Neural cell (in vitro differentiated cells): Measurements from ENCODE around the gene USP13. TPM values are rescaled to one million over a fixed set of nuclear protein-coding genes. Genes with fewer than 3 reads are reported as not detected.

Experiments
- H2AFZ ChIP-seq: fragments of 200-600, 300-800 bp; sonication (generic), shearing (Covaris generic); 2 replicates; pipeline ENCODE4 v1.6.0; 2014; ENCODE audit warnings: low read depth, mild to moderate bottlenecking, antibody characterized with exemption, low read length, moderate library complexity
- H3F3A ChIP-seq: fragments of 200-600 bp; shearing (Covaris generic); 2 replicates; pipeline ENCODE4 v1.6.1; 2016; ENCODE audit warnings: mild to moderate bottlenecking, moderate library complexity, mixed read lengths, antibody characterized with exemption, low read length; ENCODE audit not compliant: insufficient read depth, poor library complexity, severe bottlenecking
- H3K27ac ChIP-seq: fragments of 200-600, 300-800 bp; sonication (generic), shearing (Covaris generic); 2 replicates; pipeline ENCODE4 v1.5.1; 2014; ENCODE audit warnings: mild to moderate bottlenecking, low read length, moderate library complexity
- H3K27me3 ChIP-seq: fragments of 300-800, 200-600 bp; sonication (generic), shearing (Covaris generic); 2 replicates; pipeline ENCODE4 v1.6.0; 2014; ENCODE audit warnings: mild to moderate bottlenecking, low read depth, low read length, moderate library complexity; ENCODE audit not compliant: insufficient read depth
- H3K36me3 ChIP-seq: fragments of 300-800, 200-600 bp; sonication (generic), shearing (Covaris generic); 2 replicates; pipeline ENCODE4 v1.5.1; 2014; ENCODE audit warnings: mild to moderate bottlenecking, antibody characterized with exemption, low read length, moderate library complexity; ENCODE audit not compliant: insufficient read depth
- H3K4me2 ChIP-seq: fragments of 300-800, 200-600 bp; sonication (generic), shearing (Covaris generic); 2 replicates; pipeline ENCODE4 v1.6.0; 2014; ENCODE audit warnings: mild to moderate bottlenecking, low read length
- H3K4me3 ChIP-seq: fragments of 300-800, 200-600 bp; sonication (generic), shearing (Covaris generic); 2 replicates; pipeline ENCODE4 v1.5.1; 2014; ENCODE audit warnings: mild to moderate bottlenecking, low read length, moderate library complexity
- H3K79me2 ChIP-seq: fragments of 200-600 bp; shearing (Covaris generic); replicated peaks from 2 replicates; pipeline ENCODE4 v1.6.0; 2014; ENCODE audit warnings: mild to moderate bottlenecking, low read length, moderate library complexity; ENCODE audit not compliant: insufficient read depth
- H3K9ac ChIP-seq: fragments of 300-800, 200-600 bp; sonication (generic), shearing (Covaris generic); 2 replicates; pipeline ENCODE4 v1.6.1; 2016; ENCODE audit warnings: mild to moderate bottlenecking, low read length, mixed read lengths
- H3K9me2 ChIP-seq: fragments of 200-600 bp; shearing (Covaris generic); 2 replicates; pipeline ENCODE4 v1.6.1; 2016; ENCODE audit warnings: mild to moderate bottlenecking, low read length, mixed read lengths; ENCODE audit not compliant: insufficient read depth
- H3K9me3 ChIP-seq: fragments of 200-600, 300-800 bp; sonication (generic), shearing (Covaris generic); 2 replicates; pipeline ENCODE4 v1.6.1; 2016; ENCODE audit warnings: mild to moderate bottlenecking, mixed run types, low read length, moderate library complexity, mixed read lengths
- H4K20me1 ChIP-seq: fragments of 200-600 bp; shearing (Covaris generic); 2 replicates; pipeline ENCODE4 v1.6.1; 2016; ENCODE audit warnings: mild to moderate bottlenecking, mixed run types; ENCODE audit not compliant: insufficient read depth
- EP300 ChIP-seq: fragments of 450-650 bp; conservative IDR thresholded peaks from 2 replicates; pipeline ENCODE4 v1.6.1; 2014; ENCODE audit warnings: antibody characterized with exemption, mild to moderate bottlenecking, moderate library complexity; ENCODE audit not compliant: poor library complexity, severe bottlenecking
- EZH2 ChIP-seq: fragments of 200-600, 300-800 bp; shearing (Covaris generic), sonication (generic); IDR thresholded peaks from 2 replicates; pipeline ENCODE4 v1.6.1; 2014; ENCODE audit warnings: antibody characterized with exemption, low read length, borderline replicate concordance, mild to moderate bottlenecking; ENCODE audit not compliant: insufficient read depth, poor library complexity, severe bottlenecking
- MXI1 ChIP-seq: fragments of 450-650 bp; conservative IDR thresholded peaks from 2 replicates; pipeline ENCODE4 v1.6.1; 2014; ENCODE audit warnings: antibody characterized with exemption, mild to moderate bottlenecking; ENCODE audit not compliant: poor library complexity, severe bottlenecking
- POLR2AphosphoS5 ChIP-seq: IDR thresholded peaks from 2 replicates; pipeline ENCODE4 v1.6.1; 2012
- RAD21 ChIP-seq: fragments of 450-650 bp; conservative IDR thresholded peaks from 2 replicates; pipeline ENCODE4 v1.6.1; 2014; ENCODE audit warnings: antibody characterized with exemption, mild to moderate bottlenecking, moderate library complexity
- SMC3 ChIP-seq: fragments of 450-650 bp; conservative IDR thresholded peaks from 2 replicates; pipeline ENCODE4 v1.6.1; 2014; ENCODE audit warnings: antibody characterized with exemption, mild to moderate bottlenecking, moderate library complexity; ENCODE audit not compliant: poor library complexity
- TAF1 ChIP-seq: IDR thresholded peaks from 2 replicates; pipeline ENCODE4 v1.6.1; 2012; ENCODE audit warnings: low read depth
- polyA plus RNA-seq: library from polyadenylated mRNA; depleted of rRNA; stranded (reverse); fragments of >200 nt; gene quantifications from 2 replicates; pipeline ENCODE4 v1.2.3, GENCODE V29; 2014
- TF ChIP-seq, protein P1 (sequence below): fragments of 450-650 bp; IDR thresholded peaks from 2 replicates; pipeline ENCODE4 v1.5.1; 2014; ENCODE audit warnings: antibody characterized with exemption, mild to moderate bottlenecking, moderate library complexity; ENCODE audit not compliant: poor library complexity, severe bottlenecking
- TF ChIP-seq, protein P2 (sequence below): IDR thresholded peaks from 2 replicates; pipeline ENCODE4 v1.6.1; 2012; ENCODE audit warnings: borderline replicate concordance

The USP13 gene
- polyA plus RNA-seq, 1 donor from 2014 or later, result 3.8 TPM

DNA sequence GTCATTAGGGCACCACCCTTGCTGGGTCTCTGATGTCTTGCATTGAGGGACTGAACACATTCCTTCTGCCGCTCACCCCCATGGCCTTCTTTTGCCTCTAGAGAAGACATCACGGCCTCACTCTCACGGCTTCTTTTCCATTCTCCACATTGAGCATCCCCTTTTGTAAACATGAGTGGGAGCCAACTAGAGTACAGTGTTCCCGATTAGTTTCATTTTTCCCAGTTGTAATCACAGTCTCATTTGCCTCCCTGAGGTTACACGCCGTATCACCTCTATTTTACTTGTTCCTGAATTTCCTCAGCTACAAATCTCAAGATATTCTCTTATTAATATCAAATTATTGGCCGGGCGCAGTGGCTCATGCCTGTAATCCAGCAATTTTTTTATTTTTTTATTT, 17.5 kb downstream of the USP13 start:
- Histone ChIP-seq H3K27me3 (no peaks in the 10 kb centered on the region), H3K4me2 (no peak overlapping the region), H3K9ac (no peak overlapping the region), H2AFZ (no peak overlapping the region), H3K9me3 (no peaks in the 10 kb centered on the region), H3K36me3 (no peaks in the 10 kb centered on the region), H3K27ac (no peak overlapping the region), H3K9me2 (no peaks in the 10 kb centered on the region), H3K4me3 (no peak overlapping the region), H4K20me1 (no peaks in the 10 kb centered on the region), H3K79me2 (no peaks in the 10 kb centered on the region), H3F3A (no peaks in the 10 kb centered on the region)
- TF ChIP-seq, protein P1, sequence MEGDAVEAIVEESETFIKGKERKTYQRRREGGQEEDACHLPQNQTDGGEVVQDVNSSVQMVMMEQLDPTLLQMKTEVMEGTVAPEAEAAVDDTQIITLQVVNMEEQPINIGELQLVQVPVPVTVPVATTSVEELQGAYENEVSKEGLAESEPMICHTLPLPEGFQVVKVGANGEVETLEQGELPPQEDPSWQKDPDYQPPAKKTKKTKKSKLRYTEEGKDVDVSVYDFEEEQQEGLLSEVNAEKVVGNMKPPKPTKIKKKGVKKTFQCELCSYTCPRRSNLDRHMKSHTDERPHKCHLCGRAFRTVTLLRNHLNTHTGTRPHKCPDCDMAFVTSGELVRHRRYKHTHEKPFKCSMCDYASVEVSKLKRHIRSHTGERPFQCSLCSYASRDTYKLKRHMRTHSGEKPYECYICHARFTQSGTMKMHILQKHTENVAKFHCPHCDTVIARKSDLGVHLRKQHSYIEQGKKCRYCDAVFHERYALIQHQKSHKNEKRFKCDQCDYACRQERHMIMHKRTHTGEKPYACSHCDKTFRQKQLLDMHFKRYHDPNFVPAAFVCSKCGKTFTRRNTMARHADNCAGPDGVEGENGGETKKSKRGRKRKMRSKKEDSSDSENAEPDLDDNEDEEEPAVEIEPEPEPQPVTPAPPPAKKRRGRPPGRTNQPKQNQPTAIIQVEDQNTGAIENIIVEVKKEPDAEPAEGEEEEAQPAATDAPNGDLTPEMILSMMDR, result no peak
- TF ChIP-seq RAD21, result no peak

DNA sequence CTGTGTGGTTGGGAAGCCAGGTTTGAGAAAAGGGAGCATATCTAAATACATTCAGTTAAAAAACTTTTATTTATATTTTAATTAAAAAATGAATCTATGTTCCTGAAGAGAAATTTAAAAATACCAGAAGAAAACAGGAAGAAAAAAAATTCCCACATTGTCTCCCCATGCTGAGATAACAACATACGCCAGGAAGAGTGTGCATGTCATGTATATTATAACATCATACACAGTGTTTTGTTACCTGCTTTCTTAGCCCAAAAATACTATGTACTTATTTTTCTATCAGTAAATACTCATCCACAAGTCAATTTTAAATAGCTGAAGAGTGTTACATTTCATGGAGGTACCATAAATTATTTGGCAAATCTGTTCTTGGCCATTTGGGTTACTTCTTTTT, 18.5 kb downstream of the USP13 start:
- H4K20me1 ChIP-seq, result no peaks in the 10 kb centered on the region
- TF ChIP-seq POLR2AphosphoS5 (no peak), EZH2 (no peak), MXI1 (no peak)
- H2AFZ ChIP-seq, result no peak overlapping the region
- H3K9ac ChIP-seq, result no peak overlapping the region
- H3F3A ChIP-seq, result no peaks in the 10 kb centered on the region
- no peaks in the 10 kb centered on the region for H3K27me3 ChIP-seq
- H3K4me3 ChIP-seq, result no peak overlapping the region
- no peak overlapping the region for H3K4me2 ChIP-seq
- no peaks in the 10 kb centered on the region for H3K79me2 ChIP-seq
- no peak overlapping the region for H3K27ac ChIP-seq
- no peaks in the 10 kb centered on the region for H3K9me2 ChIP-seq
- H3K36me3 ChIP-seq, result no peaks in the 10 kb centered on the region
- H3K9me3 ChIP-seq, result no peaks in the 10 kb centered on the region

DNA sequence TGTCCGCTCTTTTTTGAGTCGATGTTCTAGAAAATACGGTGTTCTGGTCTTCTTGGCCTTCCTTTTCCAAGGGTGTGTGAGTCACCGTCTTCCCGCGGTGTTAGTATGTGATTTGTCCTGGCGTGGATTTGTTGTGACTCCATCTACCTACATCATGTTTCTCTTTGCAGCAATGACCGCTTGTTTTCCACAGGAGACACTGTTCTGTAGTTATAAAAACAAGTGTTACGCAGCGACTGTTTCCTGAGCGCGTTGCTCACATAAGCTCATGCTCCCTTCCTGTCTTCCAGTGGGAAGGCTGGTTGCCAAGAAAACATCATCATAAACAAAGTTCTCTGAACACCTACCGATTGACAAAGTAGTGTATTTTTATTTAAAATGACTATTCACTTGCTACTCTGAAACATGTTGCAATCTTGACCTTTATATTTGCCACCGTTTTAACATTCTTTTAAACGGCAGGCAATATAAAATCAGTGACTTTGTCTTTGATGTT, 19.0 kb downstream of the USP13 start:
- Histone ChIP-seq H3K4me3 (no peak overlapping the region), H3K9me2 (no peaks in the 10 kb centered on the region), H2AFZ (no peak overlapping the region), H3F3A (no peaks in the 10 kb centered on the region), H3K36me3 (no peaks in the 10 kb centered on the region), H4K20me1 (no peaks in the 10 kb centered on the region), H3K27me3 (no peaks in the 10 kb centered on the region), H3K79me2 (no peaks in the 10 kb centered on the region), H3K9me3 (no peaks in the 10 kb centered on the region), H3K4me2 (no peak overlapping the region), H3K9ac (no peak overlapping the region), H3K27ac (no peak overlapping the region)
- TF ChIP-seq EZH2, result no peak
- TF ChIP-seq RAD21, result no peak
- TF ChIP-seq MXI1, result no peak
- no peak for TF ChIP-seq POLR2AphosphoS5
- TF ChIP-seq EP300, result no peak
- TF ChIP-seq, protein P1, result no peak
- TF ChIP-seq, protein P2, sequence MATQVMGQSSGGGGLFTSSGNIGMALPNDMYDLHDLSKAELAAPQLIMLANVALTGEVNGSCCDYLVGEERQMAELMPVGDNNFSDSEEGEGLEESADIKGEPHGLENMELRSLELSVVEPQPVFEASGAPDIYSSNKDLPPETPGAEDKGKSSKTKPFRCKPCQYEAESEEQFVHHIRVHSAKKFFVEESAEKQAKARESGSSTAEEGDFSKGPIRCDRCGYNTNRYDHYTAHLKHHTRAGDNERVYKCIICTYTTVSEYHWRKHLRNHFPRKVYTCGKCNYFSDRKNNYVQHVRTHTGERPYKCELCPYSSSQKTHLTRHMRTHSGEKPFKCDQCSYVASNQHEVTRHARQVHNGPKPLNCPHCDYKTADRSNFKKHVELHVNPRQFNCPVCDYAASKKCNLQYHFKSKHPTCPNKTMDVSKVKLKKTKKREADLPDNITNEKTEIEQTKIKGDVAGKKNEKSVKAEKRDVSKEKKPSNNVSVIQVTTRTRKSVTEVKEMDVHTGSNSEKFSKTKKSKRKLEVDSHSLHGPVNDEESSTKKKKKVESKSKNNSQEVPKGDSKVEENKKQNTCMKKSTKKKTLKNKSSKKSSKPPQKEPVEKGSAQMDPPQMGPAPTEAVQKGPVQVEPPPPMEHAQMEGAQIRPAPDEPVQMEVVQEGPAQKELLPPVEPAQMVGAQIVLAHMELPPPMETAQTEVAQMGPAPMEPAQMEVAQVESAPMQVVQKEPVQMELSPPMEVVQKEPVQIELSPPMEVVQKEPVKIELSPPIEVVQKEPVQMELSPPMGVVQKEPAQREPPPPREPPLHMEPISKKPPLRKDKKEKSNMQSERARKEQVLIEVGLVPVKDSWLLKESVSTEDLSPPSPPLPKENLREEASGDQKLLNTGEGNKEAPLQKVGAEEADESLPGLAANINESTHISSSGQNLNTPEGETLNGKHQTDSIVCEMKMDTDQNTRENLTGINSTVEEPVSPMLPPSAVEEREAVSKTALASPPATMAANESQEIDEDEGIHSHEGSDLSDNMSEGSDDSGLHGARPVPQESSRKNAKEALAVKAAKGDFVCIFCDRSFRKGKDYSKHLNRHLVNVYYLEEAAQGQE, result no peak
- no peak for TF ChIP-seq TAF1
- TF ChIP-seq SMC3, result no peak
